ENCODE measurements around the gene FCAMR.

GRCh38 chr1:206949208-206949607, 21.1 kb downstream of the FCAMR start:
- no peak for TF ChIP-seq POLR2AphosphoS5 (IDR thresholded peaks at IDR 0.05)
- TF ChIP-seq POLR2A (IDR thresholded peaks at IDR 0.05), result no peak
